GM18499 (cell line): Measurements from ENCODE around the gene OVCH2.
"Not testable (repeated sequence)": the region's sequence is repeated elsewhere in the genome, so short reads cannot be mapped to it uniquely, and the experiment has no call there.

Source experiments
- ATAC-seq: cut with Tn5 transposase; IDR thresholded peaks from one replicate; pipeline ENCODE4 v1.9.1; 2021; ENCODE audit warnings: moderate number of reproducible peaks; ENCODE audit not compliant: insufficient read depth, unreplicated experiment

The OVCH2 gene

GRCh38 chr11:7706377-7706776, at the start of gene OVCH2:
Gene OVCH2 (minus strand): TSS chr11:7706477. CDS start chr11:7706394, 83 bp downstream.
- no peak for ATAC-seq

- ATAC-seq, result no peak
Observed at GRCh38 chr11:7749456-7749855, 43.2 kb upstream of the OVCH2 start.

- ATAC-seq, result not testable (repeated sequence)
Observed at GRCh38 chr11:7734767-7735166, 28.5 kb upstream of the OVCH2 start.

GRCh38 chr11:7714786-7715185, 8.5 kb upstream of the OVCH2 start:
- no peak for ATAC-seq

GRCh38 chr11:7703740-7704139, 2.5 kb downstream of the OVCH2 start:
- ATAC-seq, result no peak

GRCh38 chr11:7696424-7696823, 9.9 kb downstream of the OVCH2 start:
- ATAC-seq, result no peak

GRCh38 chr11:7694235-7694634, 12.0 kb downstream of the OVCH2 start:
- no peak for ATAC-seq

GRCh38 chr11:7692426-7692825, 13.9 kb downstream of the OVCH2 start:
- ATAC-seq, result no peak

- ATAC-seq, result no peak
Observed at GRCh38 chr11:7691759-7692350, 14.4 kb downstream of the OVCH2 start.

GRCh38 chr11:7690648-7691047, 15.6 kb downstream of the OVCH2 start:
- ATAC-seq, result no peak

GRCh38 chr11:7689239-7689638, 17.0 kb downstream of the OVCH2 start:
- no peak for ATAC-seq

- ATAC-seq, result no peak
Observed at GRCh38 chr11:7688238-7688826, 17.9 kb downstream of the OVCH2 start.

- ATAC-seq, result no peak
Observed at GRCh38 chr11:7687386-7687785, 18.9 kb downstream of the OVCH2 start.

GRCh38 chr11:7686761-7687160, 19.5 kb downstream of the OVCH2 start:
- no peak for ATAC-seq

- ATAC-seq, result no peak
Observed at GRCh38 chr11:7683571-7683970, 22.7 kb downstream of the OVCH2 start.

- ATAC-seq, result no peak
Observed at GRCh38 chr11:7677796-7678201, 28.5 kb downstream of the OVCH2 start.

GRCh38 chr11:7677071-7677470, 29.2 kb downstream of the OVCH2 start:
- no peak for ATAC-seq

GRCh38 chr11:7675631-7676030, 30.6 kb downstream of the OVCH2 start:
- no peak for ATAC-seq

GRCh38 chr11:7673724-7674434, 32.4 kb downstream of the OVCH2 start:
- ATAC-seq, result no peak

GRCh38 chr11:7672960-7673723, 33.1 kb downstream of the OVCH2 start, which contains the start of gene CYB5R2:
Gene CYB5R2 (minus strand): TSS chr11:7673500. CDS start chr11:7672825, 675 bp downstream.
- no peak for ATAC-seq
